WTC11 (cell line): ENCODE results near the gene SLC6A20.

Experiments
- ETV6 ChIP-seq: sonication (generic); formaldehyde crosslinking; IDR thresholded peaks from 2 replicates; pipeline ENCODE4 v1.8.1; 2022; ENCODE audit warnings: mild to moderate bottlenecking, missing genetic modification reagents
- JUN ChIP-seq: sonication (generic); formaldehyde crosslinking; IDR thresholded peaks from 2 replicates; pipeline ENCODE4 v1.8.0; 2023; ENCODE audit warnings: mild to moderate bottlenecking, missing genetic modification reagents
- KAT7 ChIP-seq: sonication (generic); formaldehyde crosslinking; IDR thresholded peaks from 2 replicates; pipeline ENCODE4 v1.8.1; 2023; ENCODE audit warnings: missing genetic modification reagents, mild to moderate bottlenecking, borderline replicate concordance
- NR1H2 ChIP-seq: sonication (generic); formaldehyde crosslinking; IDR thresholded peaks from 2 replicates; pipeline ENCODE4 v1.9.0; 2021; ENCODE audit warnings: mild to moderate bottlenecking, moderate library complexity, missing genetic modification reagents
- RORB ChIP-seq: fragments of 250-450 bp; sonication (Bioruptor Pico); IDR thresholded peaks from 2 replicates; pipeline ENCODE4 v1.9.0; 2021; ENCODE audit warnings: mild to moderate bottlenecking
- ZNF416 ChIP-seq: fragments of 250-450 bp; sonication (Bioruptor Pico); IDR thresholded peaks from 2 replicates; pipeline ENCODE4 v1.9.0; 2021; ENCODE audit warnings: mild to moderate bottlenecking, inconsistent platforms
- TF ChIP-seq, protein P1 (sequence below): fragments of 200-600 bp; IDR thresholded peaks from 2 replicates; pipeline ENCODE4 v1.8.0; 2022; ENCODE audit warnings: antibody characterized with exemption
- TF ChIP-seq, protein P2 (sequence below): sonication (generic); formaldehyde crosslinking; IDR thresholded peaks from 2 replicates; pipeline ENCODE4 v1.8.1; 2022; ENCODE audit warnings: low read depth, mild to moderate bottlenecking, moderate library complexity, missing genetic modification reagents, borderline replicate concordance
- TF ChIP-seq, protein P3 (sequence below): sonication (generic); formaldehyde crosslinking; IDR thresholded peaks from 2 replicates; pipeline ENCODE4 v1.8.0; 2022; ENCODE audit warnings: mild to moderate bottlenecking, missing genetic modification reagents
- TF ChIP-seq, protein P4 (sequence below): sonication (generic); formaldehyde crosslinking; IDR thresholded peaks from 2 replicates; pipeline ENCODE4 v1.8.1; 2022; ENCODE audit warnings: mild to moderate bottlenecking, moderate library complexity, missing genetic modification reagents
- TF ChIP-seq, protein P5 (sequence below): sonication (generic); formaldehyde crosslinking; IDR thresholded peaks from 2 replicates; pipeline ENCODE4 v1.8.1; 2023; ENCODE audit warnings: mild to moderate bottlenecking, moderate library complexity, missing genetic modification reagents
- TF ChIP-seq, protein P6 (sequence below): fragments of 250-450 bp; sonication (Bioruptor Pico); IDR thresholded peaks from 2 replicates; pipeline ENCODE4 v2.1.2; 2022; ENCODE audit warnings: mild to moderate bottlenecking, moderate library complexity
- TF ChIP-seq, protein P7 (sequence below): sonication (generic); formaldehyde crosslinking; IDR thresholded peaks from 2 replicates; pipeline ENCODE4 v1.8.1; 2023; ENCODE audit warnings: mild to moderate bottlenecking, missing genetic modification reagents, moderate library complexity

DNA sequence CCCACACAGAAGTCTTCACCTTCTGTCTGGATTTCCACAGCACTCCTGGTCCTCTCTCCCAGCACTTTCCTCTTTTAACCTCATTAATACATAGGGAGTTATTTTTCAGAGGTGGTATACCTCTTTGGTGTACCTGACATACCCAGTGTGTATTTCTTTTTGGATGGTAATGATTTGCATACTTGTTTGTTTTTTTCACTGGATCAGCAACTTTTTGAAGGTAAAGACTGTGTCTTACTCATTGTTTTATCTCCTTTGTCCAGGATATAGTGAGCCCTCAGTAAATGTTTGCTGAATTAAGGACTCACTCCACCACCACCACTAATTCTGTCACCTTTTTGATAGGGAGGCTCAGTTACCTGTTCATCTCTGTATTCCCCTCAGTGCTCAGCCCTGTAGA, 55.1 kb downstream of the SLC6A20 start:
- no peak for TF ChIP-seq KAT7 (CRISPR knock-in tag)
- TF ChIP-seq, protein P1, sequence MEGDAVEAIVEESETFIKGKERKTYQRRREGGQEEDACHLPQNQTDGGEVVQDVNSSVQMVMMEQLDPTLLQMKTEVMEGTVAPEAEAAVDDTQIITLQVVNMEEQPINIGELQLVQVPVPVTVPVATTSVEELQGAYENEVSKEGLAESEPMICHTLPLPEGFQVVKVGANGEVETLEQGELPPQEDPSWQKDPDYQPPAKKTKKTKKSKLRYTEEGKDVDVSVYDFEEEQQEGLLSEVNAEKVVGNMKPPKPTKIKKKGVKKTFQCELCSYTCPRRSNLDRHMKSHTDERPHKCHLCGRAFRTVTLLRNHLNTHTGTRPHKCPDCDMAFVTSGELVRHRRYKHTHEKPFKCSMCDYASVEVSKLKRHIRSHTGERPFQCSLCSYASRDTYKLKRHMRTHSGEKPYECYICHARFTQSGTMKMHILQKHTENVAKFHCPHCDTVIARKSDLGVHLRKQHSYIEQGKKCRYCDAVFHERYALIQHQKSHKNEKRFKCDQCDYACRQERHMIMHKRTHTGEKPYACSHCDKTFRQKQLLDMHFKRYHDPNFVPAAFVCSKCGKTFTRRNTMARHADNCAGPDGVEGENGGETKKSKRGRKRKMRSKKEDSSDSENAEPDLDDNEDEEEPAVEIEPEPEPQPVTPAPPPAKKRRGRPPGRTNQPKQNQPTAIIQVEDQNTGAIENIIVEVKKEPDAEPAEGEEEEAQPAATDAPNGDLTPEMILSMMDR, result no peak
- TF ChIP-seq, protein P2, sequence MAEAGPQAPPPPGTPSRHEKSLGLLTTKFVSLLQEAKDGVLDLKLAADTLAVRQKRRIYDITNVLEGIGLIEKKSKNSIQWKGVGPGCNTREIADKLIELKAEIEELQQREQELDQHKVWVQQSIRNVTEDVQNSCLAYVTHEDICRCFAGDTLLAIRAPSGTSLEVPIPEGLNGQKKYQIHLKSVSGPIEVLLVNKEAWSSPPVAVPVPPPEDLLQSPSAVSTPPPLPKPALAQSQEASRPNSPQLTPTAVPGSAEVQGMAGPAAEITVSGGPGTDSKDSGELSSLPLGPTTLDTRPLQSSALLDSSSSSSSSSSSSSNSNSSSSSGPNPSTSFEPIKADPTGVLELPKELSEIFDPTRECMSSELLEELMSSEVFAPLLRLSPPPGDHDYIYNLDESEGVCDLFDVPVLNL (CRISPR knock-in tag), result no peak
- TF ChIP-seq, protein P3, sequence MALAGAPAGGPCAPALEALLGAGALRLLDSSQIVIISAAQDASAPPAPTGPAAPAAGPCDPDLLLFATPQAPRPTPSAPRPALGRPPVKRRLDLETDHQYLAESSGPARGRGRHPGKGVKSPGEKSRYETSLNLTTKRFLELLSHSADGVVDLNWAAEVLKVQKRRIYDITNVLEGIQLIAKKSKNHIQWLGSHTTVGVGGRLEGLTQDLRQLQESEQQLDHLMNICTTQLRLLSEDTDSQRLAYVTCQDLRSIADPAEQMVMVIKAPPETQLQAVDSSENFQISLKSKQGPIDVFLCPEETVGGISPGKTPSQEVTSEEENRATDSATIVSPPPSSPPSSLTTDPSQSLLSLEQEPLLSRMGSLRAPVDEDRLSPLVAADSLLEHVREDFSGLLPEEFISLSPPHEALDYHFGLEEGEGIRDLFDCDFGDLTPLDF (CRISPR knock-in tag), result no peak
- TF ChIP-seq ZNF416 (CRISPR knock-in tag), result no peak
- TF ChIP-seq RORB (CRISPR knock-in tag), result no peak
- no peak for TF ChIP-seq ETV6 (CRISPR knock-in tag)
- TF ChIP-seq, protein P4, sequence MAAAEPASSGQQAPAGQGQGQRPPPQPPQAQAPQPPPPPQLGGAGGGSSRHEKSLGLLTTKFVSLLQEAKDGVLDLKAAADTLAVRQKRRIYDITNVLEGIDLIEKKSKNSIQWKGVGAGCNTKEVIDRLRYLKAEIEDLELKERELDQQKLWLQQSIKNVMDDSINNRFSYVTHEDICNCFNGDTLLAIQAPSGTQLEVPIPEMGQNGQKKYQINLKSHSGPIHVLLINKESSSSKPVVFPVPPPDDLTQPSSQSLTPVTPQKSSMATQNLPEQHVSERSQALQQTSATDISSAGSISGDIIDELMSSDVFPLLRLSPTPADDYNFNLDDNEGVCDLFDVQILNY (CRISPR knock-in tag), result no peak
- TF ChIP-seq, protein P5, sequence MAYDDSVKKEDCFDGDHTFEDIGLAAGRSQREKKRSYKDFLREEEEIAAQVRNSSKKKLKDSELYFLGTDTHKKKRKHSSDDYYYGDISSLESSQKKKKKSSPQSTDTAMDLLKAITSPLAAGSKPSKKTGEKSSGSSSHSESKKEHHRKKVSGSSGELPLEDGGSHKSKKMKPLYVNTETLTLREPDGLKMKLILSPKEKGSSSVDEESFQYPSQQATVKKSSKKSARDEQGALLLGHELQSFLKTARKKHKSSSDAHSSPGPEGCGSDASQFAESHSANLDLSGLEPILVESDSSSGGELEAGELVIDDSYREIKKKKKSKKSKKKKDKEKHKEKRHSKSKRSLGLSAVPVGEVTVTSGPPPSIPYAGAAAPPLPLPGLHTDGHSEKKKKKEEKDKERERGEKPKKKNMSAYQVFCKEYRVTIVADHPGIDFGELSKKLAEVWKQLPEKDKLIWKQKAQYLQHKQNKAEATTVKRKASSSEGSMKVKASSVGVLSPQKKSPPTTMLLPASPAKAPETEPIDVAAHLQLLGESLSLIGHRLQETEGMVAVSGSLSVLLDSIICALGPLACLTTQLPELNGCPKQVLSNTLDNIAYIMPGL (CRISPR knock-in tag), result no peak
- TF ChIP-seq, protein P6, sequence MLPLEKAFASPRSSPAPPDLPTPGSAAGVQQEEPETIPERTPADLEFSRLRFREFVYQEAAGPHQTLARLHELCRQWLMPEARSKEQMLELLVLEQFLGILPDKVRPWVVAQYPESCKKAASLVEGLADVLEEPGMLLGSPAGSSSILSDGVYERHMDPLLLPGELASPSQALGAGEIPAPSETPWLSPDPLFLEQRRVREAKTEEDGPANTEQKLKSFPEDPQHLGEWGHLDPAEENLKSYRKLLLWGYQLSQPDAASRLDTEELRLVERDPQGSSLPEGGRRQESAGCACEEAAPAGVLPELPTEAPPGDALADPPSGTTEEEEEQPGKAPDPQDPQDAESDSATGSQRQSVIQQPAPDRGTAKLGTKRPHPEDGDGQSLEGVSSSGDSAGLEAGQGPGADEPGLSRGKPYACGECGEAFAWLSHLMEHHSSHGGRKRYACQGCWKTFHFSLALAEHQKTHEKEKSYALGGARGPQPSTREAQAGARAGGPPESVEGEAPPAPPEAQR, result no peak
- no peak for TF ChIP-seq NR1H2
- TF ChIP-seq, protein P7, sequence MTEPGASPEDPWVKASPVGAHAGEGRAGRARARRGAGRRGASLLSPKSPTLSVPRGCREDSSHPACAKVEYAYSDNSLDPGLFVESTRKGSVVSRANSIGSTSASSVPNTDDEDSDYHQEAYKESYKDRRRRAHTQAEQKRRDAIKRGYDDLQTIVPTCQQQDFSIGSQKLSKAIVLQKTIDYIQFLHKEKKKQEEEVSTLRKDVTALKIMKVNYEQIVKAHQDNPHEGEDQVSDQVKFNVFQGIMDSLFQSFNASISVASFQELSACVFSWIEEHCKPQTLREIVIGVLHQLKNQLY (CRISPR knock-in tag), result no peak
- no peak for TF ChIP-seq JUN
